Measurements from ENCODE around the gene LGALS13.
"Not testable (repeated sequence)": the region's sequence is repeated elsewhere in the genome, so short reads cannot be mapped to it uniquely, and the experiment has no call there.

LGALS13 gene

GRCh38 chr19:39617745-39618144, 15.4 kb downstream of the LGALS13 start:
- DNase-seq (ENCODE audit: low read depth, low spot score), result no peak

DNA sequence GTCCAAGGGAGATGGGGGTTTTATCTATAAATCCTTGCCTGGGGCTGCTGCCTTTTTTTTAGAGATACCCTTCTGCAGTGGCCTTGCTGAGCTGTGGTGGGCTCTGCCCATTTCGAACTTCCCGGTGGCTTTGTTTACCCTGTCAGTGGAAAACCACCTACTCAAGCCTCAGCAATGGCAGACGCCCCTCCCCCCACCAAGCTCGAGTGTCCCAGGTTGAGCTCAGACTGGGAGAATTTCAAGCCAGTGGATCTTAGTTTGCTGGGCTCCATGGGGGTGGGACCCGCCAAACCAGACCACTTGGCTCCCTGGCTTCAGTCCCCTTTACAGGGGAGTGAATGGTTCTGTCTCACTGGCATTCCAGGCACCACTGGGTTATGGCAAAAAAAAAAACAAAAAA, 21.6 kb downstream of the LGALS13 start:
- peak; percentile 39 for DNase-seq (ENCODE audit: low read depth, low spot score)

- DNase-seq (ENCODE audit: low read depth, low spot score), result not testable (repeated sequence)
Observed at GRCh38 chr19:39627631-39628030, 25.3 kb downstream of the LGALS13 start.

DNA sequence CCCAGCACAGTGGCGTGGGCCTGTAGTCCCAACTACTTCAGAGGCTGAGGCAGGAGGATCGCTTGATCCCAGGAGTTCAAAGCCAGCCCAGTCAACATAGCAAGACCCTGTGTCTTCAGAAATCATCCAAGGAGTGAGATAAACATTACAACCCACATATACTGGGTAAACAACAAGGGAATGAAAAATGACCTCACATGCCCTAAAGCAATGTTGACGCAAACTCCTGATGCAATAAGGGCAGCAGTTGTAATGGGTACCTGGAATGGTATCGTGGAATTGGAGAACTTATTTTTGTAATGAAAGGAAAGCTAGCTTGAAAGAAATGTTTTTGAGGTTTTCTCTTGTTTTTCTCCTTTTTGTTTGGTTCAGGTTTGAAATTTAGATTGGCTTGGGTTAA, 28.9 kb downstream of the LGALS13 start:
- DNase-seq (ENCODE audit: low read depth, low spot score), result peak; percentile 54

- no peak for DNase-seq (ENCODE audit: low read depth, low spot score)
Observed at GRCh38 chr19:39631626-39632025, 29.3 kb downstream of the LGALS13 start.

DNA sequence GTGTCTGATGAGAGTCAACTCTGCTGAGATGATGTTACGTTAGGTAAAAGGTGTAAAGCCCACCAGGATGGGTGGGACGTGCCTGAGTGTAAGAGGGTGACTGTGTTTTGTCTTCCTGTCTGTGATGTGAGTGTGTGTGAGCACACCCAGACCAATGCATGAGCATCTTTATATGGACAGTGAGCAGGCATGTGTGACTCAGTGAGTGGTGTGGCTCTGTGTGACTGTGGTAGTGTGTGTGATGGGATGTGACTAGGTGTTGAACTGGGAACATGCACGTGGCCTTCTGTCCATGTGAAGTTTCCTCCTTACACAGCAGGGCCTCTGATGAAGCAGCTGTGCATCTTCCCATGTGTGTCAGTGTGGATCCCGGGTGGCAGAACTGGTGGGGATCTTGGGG, 35.6 kb downstream of the LGALS13 start:
- no peak for DNase-seq (ENCODE audit: low read depth, low spot score)

DNA sequence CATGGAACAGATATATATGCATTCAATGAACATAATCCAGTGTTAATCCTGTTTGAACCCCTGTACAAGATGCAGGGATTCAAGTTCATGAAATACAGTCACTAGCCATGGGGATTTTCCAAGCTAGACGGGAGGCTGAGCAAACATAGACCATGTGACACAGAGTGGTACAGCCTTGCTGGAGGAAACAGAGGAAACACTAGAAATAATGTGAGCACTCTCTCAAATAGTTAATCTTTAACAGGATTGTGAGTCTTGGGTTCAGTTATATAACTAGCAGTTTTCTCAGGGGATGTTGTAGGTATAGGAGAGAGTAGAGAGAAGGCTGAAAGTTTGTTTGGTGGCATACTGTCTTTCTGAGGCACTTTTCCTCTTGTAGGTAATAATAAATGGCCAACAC, 39.4 kb downstream of the LGALS13 start:
- DNase-seq (ENCODE audit: low read depth, low spot score), result no peak

GRCh38 chr19:39643591-39643990, 41.3 kb downstream of the LGALS13 start:
- DNase-seq (ENCODE audit: low read depth, low spot score), result no peak

- no peak for DNase-seq (ENCODE audit: low read depth, low spot score)
Observed at GRCh38 chr19:39645800-39646411, 43.6 kb downstream of the LGALS13 start.

- no peak for DNase-seq (ENCODE audit: low read depth, low spot score)
Observed at GRCh38 chr19:39647918-39648317, 45.6 kb downstream of the LGALS13 start.

- no peak for DNase-seq (ENCODE audit: low read depth, low spot score)
Observed at GRCh38 chr19:39655613-39656012, 53.3 kb downstream of the LGALS13 start, which contains the start of gene LGALS16. LGALS16 (plus strand) TSS chr19:39655913; CDS start chr19:39655962, 49 bp downstream.
